Gastroesophageal sphincter (tissue), 4 donors: ENCODE measurements around the gene NCAPD3. TPM values are rescaled to one million over a fixed set of nuclear protein-coding genes. Genes with fewer than 3 reads are reported as not detected.

Experiments used
- ATAC-seq: fragments of 150-250 bp; one replicate; pipeline ENCODE4 v1.9.1; 2016; ENCODE audit warnings: mild to moderate bottlenecking, moderate library complexity
- H3K27ac ChIP-seq, 4 donors: fragments of 200-600 bp; sonication (generic) in 3 of 4; 1 replicate in 3 of 4; 2 replicates in 1 of 4; pipeline ENCODE4 v1.5.1; 2016 to 2019
- H3K27me3 ChIP-seq: fragments of 200-600 bp; sonication (generic); one replicate; pipeline ENCODE4 v1.5.1; 2019
- H3K36me3 ChIP-seq, 2 donors: fragments of 200-600 bp; sonication (generic); one replicate each; pipeline ENCODE4 v1.5.1; 2019; ENCODE audit warnings: control low read depth in 1 of 2
- H3K4me1 ChIP-seq, 3 donors: fragments of 200-600 bp; sonication (generic); 1 replicate in 2 of 3; 2 replicates in 1 of 3; pipeline ENCODE4 v1.5.1; 2016 to 2019; ENCODE audit warnings: control low read depth in 2 of 3
- H3K4me3 ChIP-seq, 2 donors: fragments of 200-600 bp; sonication (generic); one replicate each; pipeline ENCODE4 v1.5.1; 2019; ENCODE audit warnings: mild to moderate bottlenecking in 1 of 2, moderate library complexity in 1 of 2
- H3K9me3 ChIP-seq, 3 donors: fragments of 200-600 bp; sonication (generic); one replicate each; pipeline ENCODE4 v1.5.1; 2017 to 2019; ENCODE audit warnings: control low read depth in 2 of 3
- EP300 ChIP-seq: sonication (generic); formaldehyde crosslinking; IDR thresholded peaks from one replicate; pipeline ENCODE4 v1.6.1; 2017; ENCODE audit warnings: antibody characterized with exemption, mild to moderate bottlenecking
- POLR2A ChIP-seq, 2 donors: fragments of 450-650 bp; IDR thresholded peaks; one replicate each; pipeline ENCODE4 v1.6.1; 2017; ENCODE audit warnings: antibody characterized with exemption in 2 of 2, mild to moderate bottlenecking in 2 of 2, moderate library complexity in 1 of 2
- POLR2AphosphoS5 ChIP-seq: sonication (generic); formaldehyde crosslinking; IDR thresholded peaks from one replicate; pipeline ENCODE4 v1.6.1; 2017; ENCODE audit warnings: antibody characterized with exemption
- WGBS, 2 donors: methylation state at CpG; one replicate each; pipeline ENCODE4 v1.1.5; 2018; ENCODE audit warnings: low coverage in 1 of 2; 5-methylcytosine and 5-hydroxymethylcytosine counted together
- total RNA-seq, 4 donors: library from RNA; depleted of rRNA; stranded (reverse); fragments of >200 nt; gene quantifications; one replicate each; pipeline ENCODE4 v1.1.0, GENCODE V29; 2016
- TF ChIP-seq, protein P1 (sequence below), 4 experiments: fragments of 200-600 bp in 2 of 4; fragments of 450-650 bp in 2 of 4; sonication (generic) in 1 of 4; IDR thresholded peaks; one replicate each; pipeline ENCODE4 v1.5.1; 2017 to 2019; ENCODE audit warnings: antibody characterized with exemption in 4 of 4, mild to moderate bottlenecking in 2 of 4, moderate library complexity in 2 of 4

NCAPD3 gene
- total RNA-seq, 4 donors from 2014 or later = 7.0 to 13.8 (median 11.4) TPM

DNA sequence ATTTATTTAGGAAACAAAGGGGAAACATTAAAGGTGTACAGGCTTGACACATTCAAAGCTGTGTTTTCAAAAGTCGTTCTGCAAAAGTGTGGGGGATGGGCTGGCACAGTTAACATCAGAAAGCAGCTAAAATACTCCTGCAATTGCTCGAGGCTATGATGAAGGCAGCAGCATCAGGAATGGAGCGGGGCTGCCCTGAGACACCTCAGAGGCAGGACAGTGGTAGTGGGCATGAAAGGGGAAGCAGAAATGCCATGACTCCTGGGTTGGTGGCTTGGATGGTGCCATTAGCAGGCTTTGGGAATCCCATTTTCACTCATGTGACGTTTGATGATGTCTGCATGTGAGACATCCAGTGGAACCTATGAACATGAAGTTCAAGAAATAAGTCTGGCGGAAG lies 646 bp downstream of the NCAPD3 start:
- 4 to 14% methylated on average over 5 of the region's 5 CpGs for WGBS, 2 donors
- H3K4me3 ChIP-seq = peak overlapping the region; percentile 66 to 98
- no peaks in the 10 kb centered on the region for H3K9me3 ChIP-seq
- peak overlapping the region in 2 of 4 donors; percentile 89 to 94 for H3K27ac ChIP-seq
- no peaks in the 10 kb centered on the region for H3K27me3 ChIP-seq
- TF ChIP-seq POLR2A (IDR thresholded peaks at IDR 0.05) (no peak), EP300 (no peak), POLR2AphosphoS5 (no peak)
- TF ChIP-seq, protein P1, sequence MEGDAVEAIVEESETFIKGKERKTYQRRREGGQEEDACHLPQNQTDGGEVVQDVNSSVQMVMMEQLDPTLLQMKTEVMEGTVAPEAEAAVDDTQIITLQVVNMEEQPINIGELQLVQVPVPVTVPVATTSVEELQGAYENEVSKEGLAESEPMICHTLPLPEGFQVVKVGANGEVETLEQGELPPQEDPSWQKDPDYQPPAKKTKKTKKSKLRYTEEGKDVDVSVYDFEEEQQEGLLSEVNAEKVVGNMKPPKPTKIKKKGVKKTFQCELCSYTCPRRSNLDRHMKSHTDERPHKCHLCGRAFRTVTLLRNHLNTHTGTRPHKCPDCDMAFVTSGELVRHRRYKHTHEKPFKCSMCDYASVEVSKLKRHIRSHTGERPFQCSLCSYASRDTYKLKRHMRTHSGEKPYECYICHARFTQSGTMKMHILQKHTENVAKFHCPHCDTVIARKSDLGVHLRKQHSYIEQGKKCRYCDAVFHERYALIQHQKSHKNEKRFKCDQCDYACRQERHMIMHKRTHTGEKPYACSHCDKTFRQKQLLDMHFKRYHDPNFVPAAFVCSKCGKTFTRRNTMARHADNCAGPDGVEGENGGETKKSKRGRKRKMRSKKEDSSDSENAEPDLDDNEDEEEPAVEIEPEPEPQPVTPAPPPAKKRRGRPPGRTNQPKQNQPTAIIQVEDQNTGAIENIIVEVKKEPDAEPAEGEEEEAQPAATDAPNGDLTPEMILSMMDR (IDR thresholded peaks at IDR 0.05) = no peak
- no peak for ATAC-seq
- peaks cover 3 to 40% (median 20%) of the 10 kb centered on the region in 3 donors for H3K4me1 ChIP-seq
- H3K36me3 ChIP-seq = peaks cover 0 to 25% of the 10 kb centered on the region in 2 donors

GRCh38 chr11:134216816-134217215 lies 7.0 kb downstream of the NCAPD3 start:
- Histone ChIP-seq H3K4me1 (no peaks in the 10 kb centered on the region), H3K9me3 (no peaks in the 10 kb centered on the region), H3K27ac (no peak overlapping the region), H3K4me3 (no peak overlapping the region), H3K27me3 (no peaks in the 10 kb centered on the region), H3K36me3 (peaks cover 0 to 53% of the 10 kb centered on the region in 2 donors)
- ATAC-seq = no peak
- TF ChIP-seq EP300 (no peak), POLR2AphosphoS5 (no peak), POLR2A (IDR thresholded peaks at IDR 0.05) (no peak)
- TF ChIP-seq, protein P1 (IDR thresholded peaks at IDR 0.05) = no peak
- 88 to 93% methylated on average over 3 of the region's 3 CpGs for WGBS, 2 donors

GRCh38 chr11:134215836-134216235 lies 7.9 kb downstream of the NCAPD3 start:
- Histone ChIP-seq H3K27ac (no peak overlapping the region), H3K9me3 (no peaks in the 10 kb centered on the region), H3K4me1 (no peaks in the 10 kb centered on the region), H3K4me3 (no peak overlapping the region), H3K27me3 (no peaks in the 10 kb centered on the region), H3K36me3 (peaks cover 0 to 57% of the 10 kb centered on the region in 2 donors)
- TF ChIP-seq, protein P1 (IDR thresholded peaks at IDR 0.05) = no peak
- TF ChIP-seq EP300 (no peak), POLR2AphosphoS5 (no peak), POLR2A (IDR thresholded peaks at IDR 0.05) (no peak)
- WGBS, 2 donors = 84 to 86% methylated on average over 7 of the region's 7 CpGs
- no peak for ATAC-seq

- ATAC-seq = no peak
- no peak overlapping the region for H3K4me3 ChIP-seq
- TF ChIP-seq POLR2AphosphoS5 = no peak
- TF ChIP-seq, protein P1 (IDR thresholded peaks at IDR 0.05) = peak; percentile 53 to 68 (median 61)
- H3K27me3 ChIP-seq = no peaks in the 10 kb centered on the region
- H3K4me1 ChIP-seq = no peaks in the 10 kb centered on the region
- no peaks in the 10 kb centered on the region for H3K9me3 ChIP-seq
- H3K27ac ChIP-seq = no peak overlapping the region
- peaks cover 8 to 78% of the 10 kb centered on the region in 2 donors for H3K36me3 ChIP-seq
- 86 to 87% methylated on average over 13 to 15 of the region's 16 CpGs for WGBS, 2 donors
Measured at GRCh38 chr11:134207538-134208239, 16.1 kb downstream of the NCAPD3 start.

GRCh38 chr11:134206185-134206584 lies 17.6 kb downstream of the NCAPD3 start:
- ATAC-seq = no peak
- Histone ChIP-seq H3K27ac (no peak overlapping the region), H3K36me3 (peaks cover 8 to 86% of the 10 kb centered on the region in 2 donors), H3K4me3 (no peak overlapping the region), H3K4me1 (no peaks in the 10 kb centered on the region), H3K27me3 (no peaks in the 10 kb centered on the region), H3K9me3 (no peaks in the 10 kb centered on the region)
- TF ChIP-seq EP300 (no peak), POLR2A (IDR thresholded peaks at IDR 0.05) (no peak), POLR2AphosphoS5 (no peak)
- TF ChIP-seq, protein P1 (IDR thresholded peaks at IDR 0.05) = no peak
- WGBS, 2 donors = 94 to 96% methylated on average over 3 to 5 of the region's 5 CpGs
